ENCODE results near the gene HES5.

DNA sequence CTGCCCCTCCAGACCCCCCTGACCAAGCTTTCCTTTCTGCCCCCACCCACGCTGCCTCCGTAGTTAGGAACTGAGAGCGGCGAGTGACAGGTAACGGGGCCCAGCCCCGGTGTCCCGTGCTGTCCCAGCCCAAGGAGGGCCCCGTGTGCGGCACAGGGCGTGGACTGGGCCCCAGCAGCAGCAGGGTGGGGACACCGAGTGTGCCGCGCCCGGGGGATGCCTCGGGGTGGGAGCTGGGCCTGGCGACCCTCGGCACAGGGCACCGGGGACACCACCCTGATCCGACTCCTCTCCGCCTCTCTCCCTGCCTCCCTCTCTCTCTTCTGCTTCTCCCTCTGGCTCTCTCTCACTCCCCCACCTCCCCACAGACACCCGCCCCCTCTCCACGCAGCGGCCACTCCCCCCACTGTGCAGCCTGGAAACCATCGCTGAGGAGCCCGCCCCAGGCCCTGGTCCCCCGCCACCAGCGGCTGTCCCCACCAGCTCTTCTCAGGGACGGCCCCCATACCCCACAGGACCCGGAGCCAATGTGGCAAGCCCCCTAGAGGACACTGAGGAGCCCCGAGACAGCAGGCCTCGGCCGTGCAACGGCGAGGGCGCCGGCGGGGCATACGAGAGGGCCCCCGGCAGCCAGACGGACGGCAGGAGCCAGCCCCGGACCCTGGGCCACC is 26.4 kb downstream of the HES5 start:
- TF ChIP-seq SUZ12 (IDR thresholded peaks at IDR 0.05; ENCODE audit: extremely low read depth, insufficient read depth, insufficient read length): no peak
- TF ChIP-seq YY1 (IDR thresholded peaks at IDR 0.05; ENCODE audit: insufficient read depth, insufficient read length): no peak

Data from NT2/D1 (cell line).